GM19043 (cell line): ENCODE data around the gene SLC22A12.

Experiments
- ATAC-seq: cut with Tn5 transposase; IDR thresholded peaks from one replicate; pipeline ENCODE4 v1.9.1; 2021; ENCODE audit warnings: low read depth; ENCODE audit not compliant: unreplicated experiment

Gene SLC22A12

GRCh38 chr11:64642871-64643255 is 51.8 kb downstream of the SLC22A12 start:
- no peak for ATAC-seq

DNA sequence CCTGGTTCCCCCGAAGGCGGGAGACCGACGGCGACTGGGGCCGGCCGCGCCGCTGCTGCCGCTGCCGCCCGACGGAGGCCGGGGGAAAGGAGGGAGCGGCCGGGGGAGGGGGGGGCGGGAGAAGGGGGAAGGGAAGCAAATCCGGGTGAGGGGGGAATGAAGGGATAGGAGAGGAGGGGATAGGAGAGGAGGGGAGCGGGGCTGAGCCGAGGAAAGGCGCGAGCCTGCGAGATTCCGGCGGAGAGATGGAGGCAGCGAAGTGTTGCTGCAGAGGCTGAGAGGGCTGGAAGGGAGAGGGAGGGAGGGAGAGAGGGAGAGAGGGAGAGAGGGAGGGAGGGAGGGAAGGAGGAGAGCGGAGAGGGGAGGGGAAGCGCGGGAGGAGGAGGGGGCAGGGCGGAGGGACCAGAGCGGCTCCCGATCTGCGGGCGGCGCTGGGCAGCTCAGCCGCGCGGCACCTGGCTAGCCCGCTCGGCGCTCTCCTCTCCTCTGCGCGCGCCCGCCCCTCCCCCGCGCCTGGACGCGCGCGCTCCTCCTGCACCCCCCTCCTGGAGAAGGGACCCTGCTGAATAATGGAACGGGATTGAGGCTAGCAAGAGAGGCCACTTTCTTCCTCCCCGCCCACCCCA is 52.3 kb downstream of the SLC22A12 start:
- no peak for ATAC-seq

DNA sequence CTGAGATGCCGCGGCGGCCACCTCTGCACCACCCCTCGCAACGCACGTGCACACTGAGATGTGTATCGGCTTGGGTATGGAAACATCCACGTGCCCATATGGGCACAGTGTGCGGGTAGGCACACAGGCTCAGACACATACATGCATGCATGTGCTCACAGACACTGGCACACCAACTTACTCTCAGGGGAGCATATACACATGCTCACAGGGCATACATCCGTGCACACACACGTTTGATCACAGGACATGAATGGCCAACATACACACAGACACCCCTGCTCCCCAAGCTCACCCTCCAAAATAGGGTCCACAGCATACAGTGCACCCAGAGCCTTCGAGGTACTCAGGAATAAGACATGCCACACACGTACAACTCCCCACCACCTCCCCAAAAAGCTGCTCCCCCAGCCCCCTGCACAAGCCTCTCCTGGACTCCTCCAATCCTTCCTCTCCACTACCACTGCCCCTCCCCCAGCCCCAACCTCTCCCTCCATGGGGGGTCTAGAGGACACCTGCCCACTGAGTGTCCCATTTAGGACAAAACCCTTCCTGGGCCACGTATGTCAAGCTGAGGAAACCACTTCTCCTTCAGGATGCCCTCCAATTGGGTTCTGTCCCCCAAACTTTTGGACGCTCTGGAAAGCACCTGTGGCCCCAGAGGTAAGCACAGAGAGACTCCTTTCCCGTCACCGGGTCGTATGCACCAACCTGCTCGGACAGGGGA is 53.1 kb downstream of the SLC22A12 start:
- ATAC-seq, result no peak

DNA sequence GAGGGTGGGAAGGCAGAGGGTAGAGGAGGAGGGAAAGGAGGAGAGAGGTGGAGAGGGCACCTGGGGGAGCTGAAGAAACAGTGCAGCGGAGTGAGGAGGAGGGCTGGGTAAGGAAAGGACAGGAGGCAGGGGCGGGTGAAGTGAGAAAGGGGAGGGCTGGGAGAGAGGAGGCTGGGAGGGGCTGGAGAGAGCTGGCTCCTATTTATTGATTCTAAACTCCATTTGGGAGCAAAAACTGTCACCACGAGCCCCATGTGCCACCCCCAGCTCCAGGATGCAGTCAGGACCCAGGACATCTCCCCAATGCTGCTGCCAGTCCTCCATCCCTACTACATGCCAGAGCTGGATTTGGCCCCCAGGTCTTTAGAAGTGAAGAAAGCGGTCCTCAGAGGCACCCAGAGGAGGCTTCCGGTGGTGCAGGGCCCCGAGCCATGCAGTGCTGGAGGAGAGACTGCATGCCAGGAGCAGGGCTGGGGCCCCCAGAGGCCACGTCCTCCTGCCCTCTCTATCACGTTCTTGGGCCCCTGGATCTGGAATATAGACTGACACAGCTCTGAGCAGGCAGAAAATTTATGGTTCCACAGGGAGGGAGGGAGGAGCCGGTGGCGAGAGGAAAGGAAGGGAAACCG is 53.7 kb downstream of the SLC22A12 start:
- no peak for ATAC-seq

GRCh38 chr11:64647019-64647779 is 56.2 kb downstream of the SLC22A12 start:
- ATAC-seq, result no peak

DNA sequence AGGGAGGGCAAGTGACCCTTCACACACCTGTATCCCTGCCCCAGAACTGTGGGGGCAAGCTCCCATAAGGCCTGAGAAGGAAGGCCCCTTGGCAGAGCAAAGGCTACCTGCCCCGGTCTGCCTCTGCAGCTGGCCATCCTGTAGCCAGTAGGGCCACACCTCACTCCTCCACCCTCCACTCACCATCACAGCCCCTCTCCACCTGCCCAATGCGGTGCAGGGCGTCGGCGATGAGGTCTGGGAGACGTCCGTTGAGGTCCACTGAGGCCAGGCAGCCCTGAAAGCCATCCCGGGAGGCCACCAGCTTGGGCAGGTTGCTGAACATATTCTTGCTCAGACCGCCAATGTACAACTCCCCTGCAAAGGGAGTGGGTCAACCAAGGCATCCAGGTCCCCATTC is 57.5 kb downstream of the SLC22A12 start:
- ATAC-seq, result no peak

- no peak for ATAC-seq
These were observed 58.3 kb downstream of the SLC22A12 start for GRCh38 chr11:64649291-64649697.

DNA sequence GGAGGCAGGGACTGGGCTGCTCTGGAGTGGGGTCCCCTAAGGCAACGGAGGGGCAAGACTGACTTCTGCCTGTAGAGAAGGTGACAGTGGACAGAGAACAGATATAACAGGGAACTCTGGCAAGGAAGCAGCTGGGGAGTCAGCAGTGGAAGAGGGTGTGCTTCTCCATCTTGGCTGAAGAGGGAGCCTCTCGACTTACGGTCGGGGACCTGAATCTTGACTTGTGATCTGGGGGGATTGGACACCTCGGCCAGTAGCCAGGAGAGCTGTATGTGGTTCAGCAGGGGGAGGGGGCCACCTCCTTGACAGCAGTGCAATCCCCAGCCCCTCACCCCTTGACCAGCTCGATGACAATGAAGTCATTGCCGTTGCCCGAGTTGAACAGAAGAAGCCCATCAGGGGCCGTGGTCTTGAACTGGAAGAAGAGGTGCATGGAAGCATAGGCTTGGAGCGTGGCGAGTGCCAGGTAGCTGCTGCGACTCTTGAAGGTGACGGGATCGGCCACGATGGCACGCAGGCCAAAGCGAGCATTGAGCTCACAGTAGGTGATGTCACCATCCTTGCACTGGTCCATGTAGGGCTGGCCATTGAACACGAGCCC is 60.0 kb downstream of the SLC22A12 start:
- ATAC-seq, result no peak
